GM19328 (cell line): Measurements from ENCODE around the gene EPS15.
A peak's percentile ranks its signal among the peaks of the same experiment; 100 is the strongest.
"Not testable (repeated sequence)": the region's sequence is repeated elsewhere in the genome, so short reads cannot be mapped to it uniquely, and the experiment has no call there.

ENCODE experiments used
- ATAC-seq: cut with Tn5 transposase; IDR thresholded peaks from one replicate; pipeline ENCODE4 v1.9.1; 2021; ENCODE audit warnings: mild to moderate bottlenecking, moderate library complexity; ENCODE audit not compliant: unreplicated experiment

Gene EPS15

DNA sequence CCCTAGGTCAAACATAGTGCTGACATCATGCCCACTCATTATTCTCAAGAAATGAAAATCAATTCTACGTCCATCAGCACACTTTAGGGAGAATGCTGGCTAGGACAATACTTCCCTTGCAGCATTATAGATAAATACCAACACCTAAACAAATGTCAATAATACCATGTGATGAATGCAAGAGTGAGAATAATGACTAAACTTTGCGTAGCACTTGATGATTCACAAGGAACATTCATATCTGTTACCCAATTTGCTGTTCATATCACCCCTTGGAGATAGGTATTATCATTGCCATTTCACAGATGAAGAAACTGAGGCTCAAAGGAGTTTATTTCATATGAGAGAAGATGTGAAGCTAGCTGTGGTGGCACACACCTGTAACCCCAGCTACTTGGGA, 24.8 kb upstream of the EPS15 start:
- ATAC-seq = no peak

DNA sequence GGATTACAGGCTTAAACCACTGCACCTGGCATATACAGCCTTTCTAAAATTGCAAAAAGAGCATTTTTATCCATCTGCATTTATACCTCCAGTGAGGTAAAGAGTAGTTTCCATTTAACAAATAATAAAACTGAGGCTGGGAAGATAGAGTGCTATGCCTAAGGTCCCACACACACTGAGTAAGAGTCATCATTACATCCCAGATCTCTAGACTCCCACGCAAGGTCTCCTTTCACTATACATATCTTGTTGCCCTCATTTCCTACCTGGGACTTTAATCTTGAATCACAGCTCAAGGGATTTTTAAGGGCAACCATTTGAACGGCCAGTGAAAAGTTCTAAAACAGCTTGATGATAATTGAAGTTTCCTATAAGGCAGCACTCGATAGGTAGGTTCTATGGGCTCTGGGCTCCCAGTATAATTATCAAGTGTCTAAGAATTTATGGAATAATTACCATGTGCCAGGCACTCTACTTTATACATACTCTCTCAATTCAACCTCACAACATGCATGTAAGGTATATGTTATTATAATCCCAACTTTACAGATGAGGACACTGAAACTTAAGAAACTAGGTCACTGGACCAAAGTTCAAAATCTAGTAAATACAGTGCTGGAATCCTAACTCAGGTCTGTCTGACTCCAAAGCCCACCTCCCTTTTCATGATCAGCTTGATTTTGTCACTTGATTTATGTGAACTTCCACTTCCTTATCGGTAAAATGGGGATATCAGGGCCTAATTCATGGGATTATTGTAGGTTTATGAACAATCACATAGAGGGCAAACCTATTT, 23.3 kb upstream of the EPS15 start:
- no peak for ATAC-seq

DNA sequence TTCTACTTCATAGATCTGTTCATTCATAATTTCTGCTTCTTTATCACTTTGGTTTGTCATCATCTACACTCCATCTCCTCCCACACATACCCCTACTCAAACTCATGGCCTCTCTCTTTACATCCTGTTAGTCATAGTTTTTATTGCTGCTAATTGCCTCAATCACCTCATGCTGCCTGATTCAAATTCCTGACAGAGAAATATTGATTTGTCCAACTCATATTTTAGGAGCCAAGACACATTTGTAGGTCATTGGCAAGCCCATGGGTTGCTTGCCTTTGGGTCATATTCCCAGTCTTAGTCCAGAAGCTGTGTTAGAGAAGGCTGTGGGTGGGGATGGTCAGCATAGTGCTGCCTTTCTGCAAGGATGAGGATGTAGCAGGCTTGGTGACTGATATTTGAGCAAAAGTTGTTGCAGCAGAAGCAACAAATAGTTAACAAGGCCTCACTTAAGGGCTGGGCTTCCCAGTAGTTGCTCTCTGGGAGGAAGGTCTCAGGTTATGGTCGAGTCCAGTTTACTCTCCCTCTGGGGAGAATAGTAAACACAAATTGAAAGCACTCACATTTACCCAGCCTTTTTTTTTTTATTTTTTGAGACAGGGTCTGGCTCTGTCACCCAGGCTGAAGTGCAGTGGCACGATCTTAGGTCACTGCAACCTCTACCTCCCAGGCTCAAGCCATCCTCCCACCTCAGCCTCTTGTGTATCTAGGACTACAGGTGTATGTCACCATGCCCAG, 22.4 kb upstream of the EPS15 start:
- ATAC-seq = no peak

DNA sequence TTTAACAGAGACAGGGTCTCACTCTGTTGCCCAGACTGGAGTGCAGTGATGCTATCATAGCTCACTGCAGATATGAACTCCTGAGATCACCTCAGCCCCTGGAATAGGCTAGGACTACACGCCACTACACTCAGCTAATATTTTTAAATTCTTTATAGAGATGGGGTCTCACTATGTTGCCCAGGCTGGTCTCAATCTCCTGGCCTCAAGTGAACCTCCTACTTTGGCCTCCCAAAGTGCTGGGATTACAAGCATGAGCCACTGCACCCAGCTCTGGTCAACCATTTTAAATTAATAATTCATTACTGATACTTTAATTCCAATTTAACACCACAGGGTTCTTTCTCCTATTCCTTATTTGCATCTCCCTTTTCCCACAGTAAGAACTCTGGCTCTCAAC, 18.5 kb upstream of the EPS15 start:
- ATAC-seq = no peak

DNA sequence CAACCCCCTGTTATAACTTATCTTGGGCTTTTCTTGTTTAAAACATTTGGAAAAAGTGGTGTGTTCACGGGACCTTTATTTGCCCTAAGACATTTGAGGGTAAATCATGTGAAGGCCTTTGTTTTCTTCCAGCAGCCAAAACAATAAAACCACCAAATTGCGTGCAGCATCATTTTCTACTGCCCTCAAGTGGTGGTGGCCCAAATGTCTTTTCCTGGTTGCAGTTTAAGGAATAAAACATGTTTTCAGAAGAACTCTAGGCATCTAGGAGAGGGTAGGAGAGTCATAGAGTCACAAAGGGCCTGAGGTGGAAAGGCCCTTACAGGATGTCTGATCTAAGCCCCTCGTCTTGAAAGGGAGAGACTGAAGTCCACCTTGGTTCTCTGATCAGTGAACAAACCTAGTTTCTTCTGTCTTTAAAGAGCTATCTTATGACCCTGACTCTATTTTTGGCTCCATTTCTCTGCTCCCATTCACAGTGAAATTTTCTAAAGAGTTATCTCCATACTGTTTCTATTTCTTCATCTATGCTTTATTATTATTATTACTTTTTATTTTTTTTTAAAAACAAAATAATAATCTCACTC, 16.0 kb upstream of the EPS15 start:
- no peak for ATAC-seq

DNA sequence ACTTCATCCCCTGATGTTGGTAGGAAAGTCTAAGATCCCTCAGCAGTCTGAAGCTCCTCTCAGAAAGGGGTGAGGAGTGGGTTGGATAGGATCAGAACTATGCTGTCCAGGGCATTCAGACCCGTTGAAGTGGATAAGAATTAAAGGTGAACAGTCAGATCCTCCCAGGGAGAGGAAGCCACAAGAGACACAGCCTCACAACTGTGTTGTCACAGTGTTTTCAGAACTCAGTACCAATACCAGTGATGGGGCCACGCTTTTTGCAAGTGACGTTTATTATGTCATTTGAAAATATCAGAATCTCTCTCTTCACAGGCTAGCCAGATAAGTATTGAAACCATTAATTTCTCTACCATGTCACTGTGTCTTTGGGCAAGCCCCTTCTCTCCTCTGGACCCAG, 15.4 kb upstream of the EPS15 start:
- ATAC-seq = no peak

DNA sequence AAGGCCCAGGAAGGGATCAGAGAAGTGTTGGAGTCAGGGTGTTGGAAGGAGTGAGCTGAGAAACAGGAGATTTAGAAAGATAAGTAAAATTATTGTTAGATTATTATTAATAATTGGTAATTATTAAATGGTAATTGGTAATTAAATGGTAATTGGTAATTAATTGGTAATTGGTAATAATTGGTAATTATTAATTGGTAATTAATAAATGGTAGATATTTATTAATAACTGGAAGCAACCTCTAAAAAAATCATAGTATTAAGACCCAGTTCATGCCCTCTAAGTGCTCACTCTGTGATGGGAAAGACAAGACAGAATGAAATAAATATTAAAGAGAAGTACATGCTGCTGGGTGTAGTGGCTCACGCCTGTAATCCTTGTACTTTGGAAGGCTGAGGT, 13.8 kb upstream of the EPS15 start:
- ATAC-seq = no peak

DNA sequence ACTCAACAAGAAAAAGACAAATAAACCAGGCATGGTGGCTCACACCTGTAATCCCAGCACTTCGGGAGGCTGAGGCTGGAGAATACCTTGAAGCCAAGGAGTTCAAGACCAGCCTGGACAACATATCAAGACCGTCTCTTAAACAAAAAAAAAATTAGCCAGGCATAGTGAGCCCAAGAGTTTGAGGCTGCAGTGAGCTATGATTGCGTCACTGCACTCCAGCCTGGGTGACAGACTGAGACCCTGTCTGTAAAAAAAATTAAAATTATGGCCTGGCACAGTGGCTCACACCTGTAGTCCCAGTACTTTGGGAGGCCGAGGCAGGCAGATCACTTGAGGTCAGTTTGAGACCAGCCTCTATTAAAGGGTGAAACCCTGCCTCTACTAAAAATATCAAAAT, 11.4 kb upstream of the EPS15 start:
- not testable (repeated sequence) for ATAC-seq

DNA sequence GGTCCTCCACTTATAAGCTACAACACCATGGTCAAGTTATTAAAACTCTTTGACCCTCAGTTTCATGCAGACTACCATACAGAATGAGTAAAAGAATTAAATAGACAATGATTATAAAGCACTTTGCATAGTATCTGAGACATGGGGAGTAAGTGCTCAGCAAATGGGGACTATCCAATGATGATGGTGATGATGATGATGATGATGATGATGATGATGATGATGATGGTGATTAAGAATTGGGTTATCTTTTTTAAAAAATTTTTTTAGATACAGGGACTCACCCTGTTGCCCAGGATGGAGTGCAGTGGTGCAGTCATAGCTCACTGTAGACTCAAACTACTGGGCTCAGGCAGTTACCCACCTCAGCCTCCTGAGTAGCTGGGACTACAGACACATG, 8.1 kb upstream of the EPS15 start:
- no peak for ATAC-seq

DNA sequence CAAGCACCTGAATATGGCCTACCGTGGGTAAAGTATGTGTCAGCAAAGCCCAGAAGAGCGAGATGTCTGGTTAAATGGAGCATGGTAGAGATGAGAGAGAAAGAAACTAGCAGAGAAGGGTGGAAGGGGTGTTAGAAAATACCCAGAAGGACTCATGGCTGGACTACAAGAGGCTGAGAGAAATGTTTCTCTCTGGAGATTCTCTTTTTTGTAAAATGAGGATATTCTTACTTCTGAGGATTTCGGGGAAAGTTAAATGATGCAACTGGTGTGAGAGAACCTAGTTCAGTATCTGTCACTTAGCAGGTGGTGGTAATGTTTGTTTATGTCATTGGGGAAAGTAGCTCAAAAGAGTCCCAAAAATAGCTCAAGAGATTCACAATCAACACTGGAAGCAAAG, 7.2 kb upstream of the EPS15 start:
- no peak for ATAC-seq

DNA sequence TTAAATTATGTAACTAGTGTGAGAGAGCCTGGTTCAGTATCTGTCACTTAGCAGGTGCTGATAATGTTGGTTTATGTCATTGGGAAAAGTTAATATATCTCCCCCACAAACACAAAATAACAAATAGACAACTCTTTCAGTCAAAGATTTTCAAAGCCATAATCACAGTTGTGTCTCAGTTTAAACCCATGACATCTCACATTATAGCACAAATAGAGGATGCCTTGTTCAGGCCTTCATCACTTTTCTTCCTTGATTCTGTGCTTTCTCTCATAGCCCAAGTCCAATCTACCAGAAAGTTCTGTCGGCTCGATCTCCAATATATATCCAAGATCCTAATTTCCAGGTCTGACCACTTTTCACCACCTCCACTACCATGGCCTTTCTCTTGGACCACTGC, 6.2 kb upstream of the EPS15 start:
- no peak for ATAC-seq

DNA sequence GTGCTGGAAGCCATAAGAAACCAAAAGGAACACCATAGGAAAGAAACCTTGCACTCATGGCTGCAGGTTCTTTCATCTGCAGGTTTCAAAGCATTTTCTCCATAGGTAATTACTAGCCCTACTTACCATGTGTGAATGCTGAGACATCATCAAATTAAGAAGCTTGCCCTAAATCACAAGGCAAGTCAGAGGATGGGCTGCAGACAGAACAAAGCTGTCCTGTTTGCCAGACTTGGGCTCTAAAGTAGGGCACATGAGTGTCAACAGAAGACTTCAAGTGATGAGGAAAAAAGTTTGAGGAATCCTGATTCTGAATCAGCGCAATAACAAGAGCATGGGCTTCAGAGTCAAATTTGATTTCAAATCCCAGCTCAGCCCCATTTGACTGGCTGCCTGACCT, 5.8 kb upstream of the EPS15 start:
- no peak for ATAC-seq

DNA sequence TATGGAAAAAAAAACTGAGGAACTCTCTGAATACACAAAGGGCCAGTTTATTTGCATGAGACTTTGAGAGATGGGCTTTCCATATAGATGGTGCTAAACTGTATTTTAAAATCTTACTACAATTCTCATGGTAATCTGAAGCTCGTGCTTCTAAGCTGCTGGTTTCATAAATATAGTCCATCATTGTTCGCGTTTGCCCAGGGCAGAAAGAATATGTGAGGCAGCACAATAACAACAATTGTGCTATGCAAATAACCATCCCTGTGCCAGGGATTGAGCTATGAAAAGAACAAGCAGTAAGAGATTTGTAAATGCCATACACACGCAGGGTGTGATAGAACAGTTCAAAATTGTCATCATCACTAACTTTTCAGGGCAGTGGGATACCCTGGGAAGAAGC, 4.9 kb upstream of the EPS15 start:
- no peak for ATAC-seq

DNA sequence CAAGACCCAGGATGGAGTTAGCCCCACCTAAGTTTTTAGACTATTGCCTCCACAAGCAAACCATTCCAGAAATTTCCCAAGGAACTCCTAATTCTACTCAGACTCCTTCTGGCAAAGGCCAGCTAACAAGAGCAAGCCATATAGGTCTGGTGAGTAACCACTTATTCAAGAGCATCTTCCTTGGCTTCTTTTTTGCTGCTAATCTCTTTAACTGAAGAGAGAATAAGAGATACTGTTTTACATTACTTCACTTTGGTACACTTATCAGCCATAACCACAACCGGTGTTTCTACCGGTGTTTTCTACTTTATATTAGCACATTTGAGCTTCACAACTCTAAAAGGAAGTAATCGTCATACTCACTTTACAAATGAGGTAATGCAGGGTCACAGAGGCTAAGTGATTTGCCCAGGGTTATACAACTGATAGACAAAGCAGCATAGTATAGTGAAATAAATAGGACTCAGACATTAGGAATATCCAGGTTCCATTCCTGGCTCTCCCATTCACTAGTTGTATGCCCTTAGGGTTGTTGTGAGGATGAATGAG, 1.7 kb upstream of the EPS15 start:
- ATAC-seq = no peak

DNA sequence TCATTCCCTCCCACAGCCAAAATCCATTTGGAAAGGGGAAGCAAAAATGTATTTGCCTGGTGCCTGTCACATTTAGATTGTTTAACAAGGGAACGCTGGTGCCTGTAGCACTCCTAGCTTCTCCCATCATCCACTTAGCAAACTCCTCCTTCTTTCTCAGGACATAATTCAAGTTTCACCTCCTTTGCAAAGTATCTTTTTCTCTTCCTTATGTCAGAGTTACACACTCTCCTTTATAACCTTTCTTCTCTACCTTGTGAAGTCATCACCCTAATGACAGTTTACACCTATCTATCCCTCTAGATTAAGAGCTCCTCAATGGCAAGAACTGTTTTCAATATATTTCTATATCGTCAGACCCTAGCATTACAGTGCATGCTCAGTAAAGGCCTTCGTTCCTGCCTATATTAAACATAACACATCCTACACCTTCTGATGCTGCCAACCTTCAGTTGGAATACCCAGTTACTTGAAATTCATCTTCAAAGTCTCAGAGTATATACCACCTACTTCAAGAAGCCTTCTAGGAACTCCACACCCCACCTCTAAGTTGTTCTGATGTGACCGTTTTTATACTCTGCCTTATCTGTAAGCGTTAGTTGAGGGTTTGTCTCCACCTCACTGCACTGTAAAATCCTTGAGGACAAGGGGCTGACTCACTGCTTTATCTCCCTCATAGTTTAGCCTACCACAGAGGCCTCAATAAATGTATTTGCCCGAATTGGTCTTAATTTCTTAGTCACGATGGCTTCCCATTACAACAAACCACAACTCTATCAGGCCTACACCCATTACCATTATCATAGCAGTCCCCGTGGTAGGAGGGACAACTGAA, 1.0 kb upstream of the EPS15 start:
- ATAC-seq = no peak

DNA sequence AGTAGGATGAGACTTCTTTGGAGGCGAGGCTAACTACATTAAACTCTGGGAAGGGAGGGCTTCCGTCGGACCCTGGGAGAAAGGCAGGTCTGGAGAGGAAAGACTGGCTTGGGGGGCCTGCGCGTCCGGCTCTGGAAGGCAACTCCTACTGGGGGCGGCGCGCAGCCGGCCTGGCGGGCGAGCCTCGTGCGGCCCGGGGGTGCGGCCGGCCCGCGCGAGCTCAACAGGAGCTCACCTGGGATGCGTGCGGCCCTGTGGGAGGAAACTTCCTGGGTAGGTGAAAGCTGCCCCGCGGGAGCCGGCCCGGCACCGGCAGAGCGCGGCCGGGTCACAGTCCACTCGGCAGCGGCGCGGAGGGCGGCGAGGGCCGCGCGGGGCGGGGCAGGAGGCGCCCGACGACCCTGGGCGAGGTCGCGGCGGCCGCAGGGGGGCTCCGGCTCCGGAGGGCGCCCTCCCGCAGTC, 449 bp downstream of the EPS15 start:
- peak; percentile 38 for ATAC-seq

DNA sequence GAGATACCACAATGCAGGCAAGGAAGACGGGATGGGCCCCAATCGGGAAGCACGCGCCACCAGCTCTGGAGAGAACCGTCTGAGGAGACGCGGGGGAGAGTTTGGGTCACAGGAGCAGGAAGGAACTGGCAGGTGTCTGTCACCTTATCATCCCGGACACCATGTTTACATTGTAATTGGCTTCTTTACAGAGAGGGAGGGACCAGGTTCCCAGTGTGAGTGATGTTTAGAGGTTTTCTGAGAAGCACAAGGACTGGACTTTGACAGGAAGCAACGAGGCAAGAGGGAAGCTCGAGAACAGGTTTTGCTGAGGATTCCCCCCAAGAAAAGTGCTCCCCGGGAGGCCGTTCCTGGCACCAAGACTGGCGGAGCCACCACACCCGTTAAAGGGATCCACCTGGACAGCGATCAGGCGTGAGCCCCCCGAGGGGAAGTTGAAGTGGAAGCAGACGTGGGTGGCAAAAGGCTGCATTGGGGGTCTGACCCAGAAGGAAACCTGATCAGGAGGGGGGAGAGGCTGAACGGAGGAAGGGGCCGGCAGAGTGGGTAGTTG, 957 bp downstream of the EPS15 start:
- ATAC-seq = no peak

DNA sequence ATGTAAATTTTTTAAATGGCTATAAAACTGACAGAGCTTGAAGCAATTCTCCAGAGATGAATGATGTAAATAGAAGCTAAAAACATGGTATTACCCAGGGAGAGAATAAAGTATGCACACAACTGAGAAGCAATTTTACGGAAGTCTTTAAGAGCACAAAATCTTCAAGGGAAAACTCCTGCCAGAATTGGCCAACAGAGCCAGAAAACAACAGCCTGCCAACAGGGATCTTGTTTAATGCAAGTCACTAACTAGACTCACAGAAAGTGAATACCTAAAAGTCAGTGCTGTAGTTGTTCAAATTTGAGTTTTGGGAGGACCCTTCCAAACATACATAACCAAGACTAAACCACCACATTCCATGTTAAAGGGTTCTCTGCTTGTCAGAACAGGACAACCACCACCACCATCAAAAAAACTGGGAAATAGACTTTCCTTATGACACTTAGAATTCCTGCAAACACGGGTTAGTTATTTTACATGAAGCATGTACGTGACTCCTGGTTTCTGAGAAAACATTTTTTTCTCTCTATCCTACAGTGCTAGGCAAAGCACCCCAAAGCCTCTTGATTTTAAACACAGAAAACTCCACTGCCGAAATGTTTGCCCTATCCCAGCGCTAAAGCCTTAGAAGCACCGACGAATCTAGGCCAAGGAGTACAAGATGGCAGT, 1.6 kb downstream of the EPS15 start:
- no peak for ATAC-seq

DNA sequence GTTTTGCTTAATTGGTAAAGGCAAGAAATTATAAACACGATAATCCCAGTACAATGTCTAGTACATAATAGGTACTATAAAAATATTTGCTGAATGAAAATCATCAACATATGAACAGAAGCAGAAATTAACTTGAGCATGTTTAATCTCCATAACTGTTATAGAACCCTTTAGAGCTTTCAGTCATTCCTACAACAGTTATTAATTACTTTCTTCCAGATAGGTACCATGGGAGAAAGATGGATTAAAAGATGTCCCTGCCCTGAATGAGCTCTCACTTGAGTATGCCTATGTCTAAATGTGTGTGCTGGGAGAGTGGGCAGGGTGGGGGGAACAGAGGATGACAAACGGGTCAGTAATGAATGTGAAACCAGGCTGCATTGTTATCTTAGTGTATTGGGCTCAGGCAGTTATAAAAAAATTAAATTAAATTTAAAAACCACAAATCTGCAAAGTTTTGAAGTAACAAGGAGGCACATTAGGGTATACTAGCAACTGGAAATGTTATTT, 2.4 kb downstream of the EPS15 start:
- ATAC-seq = no peak
